ENCODE data around the gene PPFIA1. TPM values are rescaled to one million over a fixed set of nuclear protein-coding genes. Genes with fewer than 3 reads are reported as not detected.
A peak's percentile ranks its signal among the peaks of the same experiment; 100 is the strongest.

PPFIA1 gene
- polyA plus RNA-seq, 2 of the 4 experiments (the other 2 are of a cell fraction): 23.3 to 45.6 TPM

- FAIRE-seq (no peak), DNase-seq (ENCODE audit: low read depth in 1 of 2, low spot score in 1 of 2) (no peak), ATAC-seq (peak; percentile 26 to 33; a peak in 5 of 6 replicates)
- H3K27ac ChIP-seq: peak overlapping the region; percentile 54 to 75
- H3K4me2 ChIP-seq: peak overlapping the region; percentile 78
- no peak for TF ChIP-seq ESRRA (IDR thresholded peaks at IDR 0.05; ENCODE audit: borderline replicate concordance, low read length)
- no peak for TF ChIP-seq MAZ (IDR thresholded peaks at IDR 0.05; ENCODE audit: borderline replicate concordance, low read depth, low read length)
- no peak for TF ChIP-seq ZSCAN20 (CRISPR knock-in tag; IDR thresholded peaks at IDR 0.05)
- peaks cover 24% of the 10 kb centered on the region for H3K4me1 ChIP-seq
- ChIA-PET CTCF (interaction anchor here (0.5 to 3.0 kb wide), 10 partner anchors 8 to 318 kb away, joined by 3 to 8 read pairs (median 4); partner anchors contain the start of gene PPFIA1), POLR2A (interaction anchor here (2.0 kb wide), 1 partner anchor 30 kb away, joined by 6 read pairs; the partner anchor contains the start of gene FADD)
- H3K4me3 ChIP-seq: no peak overlapping the region
- no peaks in the 10 kb centered on the region for H3K9me3 ChIP-seq
Observed at GRCh38 chr11:70233034-70233433, 37.5 kb upstream of the PPFIA1 start.

GRCh38 chr11:70233511-70233934, 37.0 kb upstream of the PPFIA1 start:
- 2% methylated on average over 11 of the region's 11 CpGs for WGBS (ENCODE audit: missing lambda C conversion rate)
- Histone ChIP-seq H3K4me2 (peak overlapping the region; percentile 78), H3K4me1 (peaks cover 24% of the 10 kb centered on the region), H3K27ac (peak overlapping the region; percentile 78 to 82), H3K4me3 (0 out of 3 replicates have a peak overlapping the region, but pooled peaks have one; percentile 4), H3K9me3 (no peaks in the 10 kb centered on the region)
- peak; percentile 99 for FAIRE-seq
- POLR2A ChIA-PET: interaction anchor here (2.0 kb wide), 1 partner anchor 30 kb away, joined by 6 read pairs; the partner anchor contains the start of gene FADD
- CTCF ChIA-PET: interaction anchor here (0.5 to 3.0 kb wide), 11 partner anchors 9 to 318 kb away, joined by 3 to 8 read pairs (median 4); no protein-coding TSS in a partner anchor
- peak; percentile 93 to 96 for ATAC-seq
- TF ChIP-seq BHLHE40 (IDR thresholded peaks at IDR 0.05; ENCODE audit: low read depth, low read length) (0 out of 2 replicates have a peak, but pooled peaks have one; percentile 5), SREBF2 (IDR thresholded peaks at IDR 0.05) (no peak), FOSL2 (IDR thresholded peaks at IDR 0.05) (peak; percentile 90), FOSL2 (CRISPR knock-in tag; IDR thresholded peaks at IDR 0.05) (peak; percentile 92), JUN (IDR thresholded peaks at IDR 0.05) (peak; percentile 82 to 86), BCL3 (IDR thresholded peaks at IDR 0.05) (0 out of 3 replicates have a peak, but pooled peaks have one; percentile 59), MYC (IDR thresholded peaks at IDR 0.05; ENCODE audit: borderline replicate concordance, low read length) (no peak), SMC3 (IDR thresholded peaks at IDR 0.05) (peak; percentile 17; the same call in 1 of the 3 replicates), ATOH8 (CRISPR knock-in tag; IDR thresholded peaks at IDR 0.05; ENCODE audit: low read depth) (peak; percentile 39; the same call in 1 of the 2 replicates), NR3C1 (IDR thresholded peaks at IDR 0.05) (no peak), CEBPB (IDR thresholded peaks at IDR 0.05) (peak; percentile 18 to 62; a peak in 2 of 4 replicates), EP300 (IDR thresholded peaks at IDR 0.05) (peak; percentile 57 to 70; a peak in 3 of 5 replicates), JUNB (IDR thresholded peaks at IDR 0.05) (peak; percentile 93), GATA3 (IDR thresholded peaks at IDR 0.05; ENCODE audit: borderline replicate concordance) (peak; percentile 97)
- TF ChIP-seq, protein P1, sequence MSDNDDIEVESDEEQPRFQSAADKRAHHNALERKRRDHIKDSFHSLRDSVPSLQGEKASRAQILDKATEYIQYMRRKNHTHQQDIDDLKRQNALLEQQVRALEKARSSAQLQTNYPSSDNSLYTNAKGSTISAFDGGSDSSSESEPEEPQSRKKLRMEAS (IDR thresholded peaks at IDR 0.05): peak; percentile 78
- TF ChIP-seq, protein P2, sequence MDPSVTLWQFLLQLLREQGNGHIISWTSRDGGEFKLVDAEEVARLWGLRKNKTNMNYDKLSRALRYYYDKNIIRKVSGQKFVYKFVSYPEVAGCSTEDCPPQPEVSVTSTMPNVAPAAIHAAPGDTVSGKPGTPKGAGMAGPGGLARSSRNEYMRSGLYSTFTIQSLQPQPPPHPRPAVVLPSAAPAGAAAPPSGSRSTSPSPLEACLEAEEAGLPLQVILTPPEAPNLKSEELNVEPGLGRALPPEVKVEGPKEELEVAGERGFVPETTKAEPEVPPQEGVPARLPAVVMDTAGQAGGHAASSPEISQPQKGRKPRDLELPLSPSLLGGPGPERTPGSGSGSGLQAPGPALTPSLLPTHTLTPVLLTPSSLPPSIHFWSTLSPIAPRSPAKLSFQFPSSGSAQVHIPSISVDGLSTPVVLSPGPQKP (IDR thresholded peaks at IDR 0.05; ENCODE audit: low read depth, low read length): no peak
- TF ChIP-seq, protein P3, sequence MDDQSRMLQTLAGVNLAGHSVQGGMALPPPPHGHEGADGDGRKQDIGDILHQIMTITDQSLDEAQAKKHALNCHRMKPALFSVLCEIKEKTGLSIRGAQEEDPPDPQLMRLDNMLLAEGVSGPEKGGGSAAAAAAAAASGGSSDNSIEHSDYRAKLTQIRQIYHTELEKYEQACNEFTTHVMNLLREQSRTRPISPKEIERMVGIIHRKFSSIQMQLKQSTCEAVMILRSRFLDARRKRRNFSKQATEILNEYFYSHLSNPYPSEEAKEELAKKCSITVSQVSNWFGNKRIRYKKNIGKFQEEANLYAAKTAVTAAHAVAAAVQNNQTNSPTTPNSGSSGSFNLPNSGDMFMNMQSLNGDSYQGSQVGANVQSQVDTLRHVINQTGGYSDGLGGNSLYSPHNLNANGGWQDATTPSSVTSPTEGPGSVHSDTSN (IDR thresholded peaks at IDR 0.05): 0 out of 2 replicates have a peak, but pooled peaks have one; percentile 45
- TF ChIP-seq, protein P4, sequence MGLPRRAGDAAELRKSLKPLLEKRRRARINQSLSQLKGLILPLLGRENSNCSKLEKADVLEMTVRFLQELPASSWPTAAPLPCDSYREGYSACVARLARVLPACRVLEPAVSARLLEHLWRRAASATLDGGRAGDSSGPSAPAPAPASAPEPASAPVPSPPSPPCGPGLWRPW (IDR thresholded peaks at IDR 0.05): peak; percentile 42; the same call in 1 of the 2 replicates
- DNase-seq (ENCODE audit: low read depth in 1 of 2, low spot score in 1 of 2): peak; percentile 94 to 95
